Tongue (tissue), 2 donors: ENCODE measurements around the gene BMP2K. TPM values are rescaled to one million over a fixed set of nuclear protein-coding genes. Genes with fewer than 3 reads are reported as not detected.

Experiments used
- DNase-seq: peaks from one replicate; pipeline ENCODE4 v3.0.0-alpha.2; 2015
- total RNA-seq: library from RNA; depleted of rRNA; stranded (reverse); fragments of >200 nt; gene quantifications from one replicate; pipeline ENCODE4 v1.2.3, GENCODE V29; 2014

BMP2K gene
- total RNA-seq, 1 donor from 2014 or later: 50.9 TPM

DNA sequence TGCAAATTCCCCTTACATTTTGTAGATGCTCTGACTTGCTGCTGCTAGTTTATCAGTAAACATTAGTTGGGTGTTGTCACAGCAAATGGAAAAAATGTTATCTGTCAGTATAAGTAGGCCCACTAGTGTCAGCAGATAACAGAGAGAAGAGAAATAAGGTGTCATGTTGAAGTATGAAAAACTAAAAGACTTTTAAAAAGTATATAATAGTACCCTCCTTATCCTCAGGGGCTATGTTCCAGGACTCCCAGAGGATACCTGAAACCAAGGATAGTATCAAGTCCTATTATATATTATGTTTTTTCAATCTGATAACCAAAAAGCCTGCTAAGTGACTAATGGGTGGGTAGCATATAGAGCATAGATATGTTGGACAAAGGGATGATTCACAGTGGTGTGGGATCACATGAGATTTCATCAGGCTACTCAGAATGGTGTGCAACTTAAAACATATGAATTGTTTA, 11.6 kb upstream of the BMP2K start:
- DNase-seq: no peak

DNA sequence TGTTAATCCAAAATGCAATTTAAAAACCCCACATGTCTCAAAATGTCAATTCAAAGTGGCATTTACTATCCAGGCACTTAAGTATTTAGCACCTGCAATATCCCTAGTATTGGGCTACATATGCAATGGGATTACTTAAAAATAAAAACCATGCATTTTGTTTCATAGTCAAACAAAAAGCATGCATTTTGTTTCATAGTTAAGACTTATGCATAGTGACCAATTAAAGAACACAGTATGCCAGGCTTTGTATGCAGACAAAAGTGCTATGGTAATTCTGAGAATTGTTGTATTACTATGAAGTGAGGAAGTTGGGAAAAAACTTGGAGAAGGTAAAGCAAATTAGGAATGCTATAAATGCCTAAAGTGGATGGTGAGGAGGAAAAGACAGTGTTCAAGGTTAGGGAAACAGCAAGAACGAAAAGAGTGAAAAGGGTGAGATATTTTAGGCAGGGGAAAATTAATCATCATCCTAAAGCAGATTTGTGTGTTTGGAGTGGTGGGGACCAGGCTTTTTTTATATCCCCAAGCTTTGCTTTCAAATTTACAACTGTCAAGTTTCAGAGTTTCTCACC, 10.6 kb upstream of the BMP2K start:
- DNase-seq: no peak

GRCh38 chr4:78766026-78766425, 10.1 kb upstream of the BMP2K start:
- DNase-seq: peak; percentile 38

GRCh38 chr4:78766650-78767049, 9.5 kb upstream of the BMP2K start:
- DNase-seq: no peak

DNA sequence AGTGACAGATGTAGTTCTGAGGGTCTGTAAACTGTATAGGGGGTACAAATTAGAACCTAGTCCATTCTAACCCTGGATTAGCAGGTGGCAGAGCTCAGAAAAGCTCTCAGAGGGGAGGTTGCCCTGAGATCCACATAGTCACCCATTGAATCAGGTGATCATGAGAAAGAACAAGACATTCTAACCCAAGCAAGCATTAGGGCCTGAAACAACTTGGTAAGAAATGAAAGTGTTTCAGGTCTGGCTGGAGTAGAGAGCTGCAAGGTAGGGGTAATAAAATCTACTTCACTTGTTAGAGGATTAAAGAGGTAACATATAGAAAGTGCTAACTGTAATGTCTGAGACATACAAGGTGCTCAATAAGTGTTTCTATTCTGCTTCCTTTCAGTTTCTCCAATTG, 8.8 kb upstream of the BMP2K start:
- DNase-seq: no peak

DNA sequence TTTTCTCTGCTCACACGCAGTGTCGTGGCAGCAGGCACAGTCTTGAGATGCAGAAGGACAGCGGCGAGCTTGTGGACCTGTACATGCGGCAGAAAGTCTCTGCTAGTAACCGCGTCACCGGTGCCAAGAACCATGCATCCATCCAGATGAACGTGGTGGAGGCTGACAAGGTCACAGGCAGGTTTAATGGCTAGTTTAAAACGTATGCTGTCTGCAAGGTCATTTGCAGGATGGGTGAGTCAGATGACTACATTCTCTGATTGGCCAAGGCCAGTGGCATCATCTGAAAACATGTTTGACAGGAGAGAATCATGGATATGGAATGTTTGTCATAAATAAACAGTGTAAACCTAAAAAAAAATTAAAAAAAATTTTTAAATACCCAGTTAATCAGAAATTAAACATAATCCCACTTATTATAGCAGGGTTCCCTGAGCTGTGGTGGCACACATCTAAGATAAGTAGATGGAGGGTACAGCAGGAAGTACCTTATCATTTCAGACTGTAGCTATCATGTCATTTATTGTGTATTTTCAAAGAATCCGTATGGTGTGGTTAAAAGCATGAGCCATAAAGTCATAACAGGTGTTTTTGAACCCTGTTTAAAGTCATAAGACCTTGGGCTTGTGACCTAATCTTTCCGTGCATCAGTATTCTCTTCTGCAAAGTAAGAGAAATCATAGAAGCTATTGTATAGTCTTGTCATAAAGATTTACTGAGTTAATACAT, 7.5 kb upstream of the BMP2K start:
- no peak for DNase-seq

- DNase-seq: no peak
Observed at GRCh38 chr4:78770091-78770642, 6.0 kb upstream of the BMP2K start.

- DNase-seq: no peak
Observed at GRCh38 chr4:78772526-78773091, 3.5 kb upstream of the BMP2K start.

- DNase-seq: no peak
Observed at GRCh38 chr4:78774417-78774816, 1.7 kb upstream of the BMP2K start.

DNA sequence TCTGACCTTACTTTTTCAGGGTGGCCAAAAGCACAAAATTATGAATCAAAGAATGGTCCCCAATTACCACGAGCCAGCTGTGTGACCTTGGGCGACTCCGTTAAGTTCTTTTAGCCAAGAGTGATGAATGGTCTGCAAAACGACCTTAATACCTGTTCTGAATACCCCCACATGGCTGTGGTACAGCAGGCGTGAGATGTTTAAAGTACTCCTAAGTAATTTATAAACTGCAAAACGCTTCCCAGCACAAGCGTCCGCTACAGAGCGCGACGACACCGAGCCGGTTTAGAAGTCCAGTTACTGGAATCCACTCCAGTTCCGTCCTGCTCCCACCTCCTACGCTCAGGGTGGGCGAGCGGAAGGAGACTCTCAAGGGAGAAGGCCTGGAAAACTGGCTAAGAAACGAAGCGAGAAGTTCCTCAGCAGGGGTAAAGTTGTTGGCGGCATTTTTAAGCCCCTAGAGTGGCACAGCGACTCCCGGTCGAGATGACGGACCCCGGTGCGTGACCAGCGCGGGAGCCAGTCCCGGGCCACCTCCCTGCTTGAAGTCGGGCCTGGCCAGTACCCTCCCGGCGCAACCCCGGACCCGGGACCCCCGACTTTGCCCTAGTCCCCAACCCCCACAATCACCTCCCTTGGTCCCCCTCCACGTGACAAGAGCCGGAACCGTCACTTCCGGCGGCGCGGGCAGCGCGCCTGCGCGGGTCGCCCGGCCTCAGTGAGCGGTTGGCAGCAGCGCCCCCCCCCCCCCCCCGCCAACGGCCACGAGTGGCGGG, 659 bp upstream of the BMP2K start:
- peak; percentile 94 for DNase-seq

GRCh38 chr4:78776729-78777575, 802 bp downstream of the BMP2K start:
- peak; percentile 67 for DNase-seq

- no peak for DNase-seq
Observed at GRCh38 chr4:78777576-78777940, 1.4 kb downstream of the BMP2K start.

DNA sequence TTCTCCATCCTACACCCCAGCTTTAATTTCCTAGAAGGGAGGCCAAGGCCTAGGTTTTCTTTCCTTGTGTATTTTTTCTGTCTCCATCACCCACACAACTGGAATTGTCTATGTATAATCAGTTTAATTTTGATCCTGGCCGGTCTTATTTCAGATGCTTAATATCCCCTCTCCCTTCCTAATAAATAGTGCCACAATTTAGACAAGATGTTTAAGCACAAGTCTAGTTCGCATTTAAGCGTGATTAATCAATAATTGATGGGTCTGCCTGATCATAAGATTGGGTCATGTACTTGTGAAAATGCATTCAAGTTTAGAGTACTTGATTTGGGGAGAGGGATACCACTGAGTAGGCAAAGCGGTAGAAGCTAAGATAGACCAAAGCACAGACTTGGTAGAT, 2.4 kb downstream of the BMP2K start:
- DNase-seq: no peak

DNA sequence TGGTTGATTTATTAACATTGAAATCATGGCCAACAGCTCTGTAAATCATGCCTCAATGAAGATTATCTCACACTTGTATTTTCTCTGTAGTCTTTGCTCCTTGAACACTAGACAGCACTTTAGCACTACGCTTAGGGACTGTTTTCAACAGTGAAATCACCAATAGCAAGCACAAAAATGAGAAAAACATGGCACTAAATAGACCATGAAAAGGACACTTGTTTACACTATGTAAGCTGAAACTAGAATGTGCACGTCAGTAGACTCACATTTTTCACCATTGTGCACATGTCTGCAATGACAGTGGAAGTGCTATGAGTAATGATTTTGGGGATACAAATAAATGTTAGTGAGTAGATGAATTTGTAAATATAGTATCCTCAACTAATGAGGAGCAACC, 3.1 kb downstream of the BMP2K start:
- DNase-seq: no peak

DNA sequence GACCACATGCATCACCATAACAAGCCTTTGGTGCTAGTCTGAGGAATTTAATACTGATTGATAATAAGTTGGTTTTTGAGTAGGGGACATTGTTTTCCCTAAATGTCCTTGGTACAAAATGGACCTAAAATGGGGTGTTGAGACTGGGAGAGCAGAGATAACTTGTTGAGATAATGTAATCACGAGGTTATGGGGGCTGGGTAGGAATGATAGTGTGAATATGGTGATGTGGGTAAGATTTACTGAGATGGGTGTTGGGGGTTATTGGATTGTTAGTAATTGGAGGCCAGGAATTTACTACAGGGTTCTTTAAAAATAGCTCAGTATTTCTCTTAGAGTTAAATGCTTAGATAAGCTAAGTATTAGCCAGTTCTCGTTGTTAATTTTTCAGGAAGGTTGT, 3.9 kb downstream of the BMP2K start:
- DNase-seq: no peak

- no peak for DNase-seq
Observed at GRCh38 chr4:78781139-78781538, 5.0 kb downstream of the BMP2K start.

GRCh38 chr4:78781924-78782323, 5.8 kb downstream of the BMP2K start:
- no peak for DNase-seq

GRCh38 chr4:78784236-78784865, 8.2 kb downstream of the BMP2K start:
- DNase-seq: peak; percentile 55

GRCh38 chr4:78787392-78788006, 11.3 kb downstream of the BMP2K start:
- no peak for DNase-seq

DNA sequence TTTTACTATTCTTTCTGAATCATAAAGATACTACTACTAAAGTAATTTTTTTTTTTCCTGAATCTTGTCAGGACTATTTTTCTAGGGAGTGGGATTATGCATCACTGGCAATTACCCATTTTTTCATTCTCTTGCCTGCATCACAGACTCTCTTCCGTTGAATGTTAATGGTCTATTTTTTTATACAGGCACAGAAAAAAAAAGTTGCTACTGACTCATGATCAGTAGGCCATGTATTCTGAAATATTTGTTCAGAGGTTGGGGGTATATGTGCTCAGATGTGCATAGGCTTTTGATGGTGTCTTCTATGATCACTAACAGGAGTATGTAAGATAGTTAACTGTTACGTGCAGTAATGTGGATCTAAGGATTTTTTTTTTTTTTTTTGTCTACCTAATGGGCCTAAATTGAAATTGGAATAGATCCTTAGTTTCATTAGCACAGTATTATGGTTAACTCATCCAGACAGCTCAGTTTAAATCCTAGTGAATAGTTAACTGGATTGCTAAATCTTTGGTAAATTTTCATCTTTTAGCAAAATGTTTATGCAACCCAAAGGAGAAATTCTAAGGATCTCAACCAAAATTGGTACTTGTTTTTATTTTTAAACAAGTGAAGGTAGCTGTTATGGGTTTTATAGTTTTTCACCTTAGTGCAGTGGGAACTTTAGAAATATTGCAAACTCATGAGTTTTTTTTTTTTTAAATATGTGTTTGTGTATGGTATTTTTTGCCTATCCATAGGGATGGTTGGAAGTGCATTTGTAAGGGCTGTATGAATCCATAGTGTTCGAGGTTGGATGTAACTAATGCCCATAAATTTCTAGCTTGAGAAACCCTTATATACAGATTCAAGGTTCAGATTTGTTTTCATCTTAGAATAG, 12.1 kb downstream of the BMP2K start:
- DNase-seq: no peak
